MM.1S (cell line): ENCODE measurements around the gene C8G.

Experiments
- EZH2 ChIP-seq: fragments of 300-600 bp; sonication (generic); optimal IDR thresholded peaks from 2 replicates; pipeline ENCODE3; 2017; ENCODE audit warnings: low read depth, mild to moderate bottlenecking, antibody characterized with exemption, low read length, mixed read lengths
- EZH2phosphoT487 ChIP-seq: fragments of 300-600 bp; sonication (generic); IDR thresholded peaks from 2 replicates; pipeline ENCODE4 v1.6.1; 2018; ENCODE audit warnings: antibody characterized with exemption, low read length
- TF ChIP-seq, protein P1 (sequence below): fragments of 300-600 bp; sonication (generic); IDR thresholded peaks from 2 replicates; pipeline ENCODE4 v1.5.1; 2016; ENCODE audit warnings: antibody characterized with exemption, low read length, mixed read lengths

DNA sequence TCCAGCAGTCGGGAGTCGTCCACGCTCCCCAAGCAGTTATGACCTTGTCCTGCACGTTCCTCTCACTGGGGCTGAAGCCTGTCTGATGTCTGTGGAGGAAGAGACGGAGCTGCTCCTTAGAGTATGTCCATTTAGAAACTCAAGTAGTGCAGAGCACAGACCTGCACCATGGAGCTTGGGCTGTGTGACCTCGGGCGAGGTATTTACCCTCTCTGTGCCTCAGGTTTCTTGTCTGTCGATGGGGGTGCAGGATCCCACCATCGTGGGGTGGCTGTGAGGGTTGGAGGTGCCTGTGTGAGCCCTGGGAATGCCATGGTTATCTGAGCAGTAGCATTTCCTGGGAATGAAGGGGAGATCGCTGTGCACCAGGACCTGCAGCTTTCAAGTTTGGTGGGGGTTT lies 44.5 kb upstream of the C8G start:
- TF ChIP-seq, protein P1, sequence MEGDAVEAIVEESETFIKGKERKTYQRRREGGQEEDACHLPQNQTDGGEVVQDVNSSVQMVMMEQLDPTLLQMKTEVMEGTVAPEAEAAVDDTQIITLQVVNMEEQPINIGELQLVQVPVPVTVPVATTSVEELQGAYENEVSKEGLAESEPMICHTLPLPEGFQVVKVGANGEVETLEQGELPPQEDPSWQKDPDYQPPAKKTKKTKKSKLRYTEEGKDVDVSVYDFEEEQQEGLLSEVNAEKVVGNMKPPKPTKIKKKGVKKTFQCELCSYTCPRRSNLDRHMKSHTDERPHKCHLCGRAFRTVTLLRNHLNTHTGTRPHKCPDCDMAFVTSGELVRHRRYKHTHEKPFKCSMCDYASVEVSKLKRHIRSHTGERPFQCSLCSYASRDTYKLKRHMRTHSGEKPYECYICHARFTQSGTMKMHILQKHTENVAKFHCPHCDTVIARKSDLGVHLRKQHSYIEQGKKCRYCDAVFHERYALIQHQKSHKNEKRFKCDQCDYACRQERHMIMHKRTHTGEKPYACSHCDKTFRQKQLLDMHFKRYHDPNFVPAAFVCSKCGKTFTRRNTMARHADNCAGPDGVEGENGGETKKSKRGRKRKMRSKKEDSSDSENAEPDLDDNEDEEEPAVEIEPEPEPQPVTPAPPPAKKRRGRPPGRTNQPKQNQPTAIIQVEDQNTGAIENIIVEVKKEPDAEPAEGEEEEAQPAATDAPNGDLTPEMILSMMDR = no peak
- no peak for TF ChIP-seq EZH2
- TF ChIP-seq EZH2phosphoT487 = no peak
